ENCODE measurements around the gene HOXD8.

HOXD8 gene

GRCh38 chr2:176172007-176172894 is 42.7 kb downstream of the HOXD8 start:
- no peak for DNase-seq (ENCODE audit: low read depth in 2 of 2, low spot score in 1 of 2)

GRCh38 chr2:176172895-176173566 is 43.5 kb downstream of the HOXD8 start:
- DNase-seq (ENCODE audit: low read depth in 2 of 2, low spot score in 1 of 2) = no peak

- no peak for DNase-seq (ENCODE audit: low read depth in 2 of 2, low spot score in 1 of 2)
These were observed 44.3 kb downstream of the HOXD8 start for GRCh38 chr2:176173567-176174381.

- DNase-seq (ENCODE audit: low read depth in 2 of 2, low spot score in 1 of 2) = no peak
These were observed 44.9 kb downstream of the HOXD8 start for GRCh38 chr2:176174382-176174823.

GRCh38 chr2:176174824-176175708 is 45.6 kb downstream of the HOXD8 start:
- no peak for DNase-seq (ENCODE audit: low read depth in 2 of 2, low spot score in 1 of 2)

GRCh38 chr2:176175709-176176607 is 46.5 kb downstream of the HOXD8 start:
- DNase-seq (ENCODE audit: low read depth in 2 of 2, low spot score in 1 of 2) = no peak

- DNase-seq (ENCODE audit: low read depth in 2 of 2, low spot score in 1 of 2) = no peak
These were observed 48.1 kb downstream of the HOXD8 start for GRCh38 chr2:176177580-176178037.

GRCh38 chr2:176178038-176178756 is 48.7 kb downstream of the HOXD8 start:
- DNase-seq (ENCODE audit: low read depth in 2 of 2, low spot score in 1 of 2) = no peak

GRCh38 chr2:176178757-176179295 is 49.3 kb downstream of the HOXD8 start:
- DNase-seq (ENCODE audit: low read depth in 2 of 2, low spot score in 1 of 2) = no peak

GRCh38 chr2:176181551-176181950 is 52.0 kb downstream of the HOXD8 start:
- DNase-seq (ENCODE audit: low read depth in 2 of 2, low spot score in 1 of 2) = no peak
